CD8-positive, alpha-beta memory T cell (primary cell): ENCODE data around the gene SYTL2. TPM values are rescaled to one million over a fixed set of nuclear protein-coding genes. Genes with fewer than 3 reads are reported as not detected.

Experiments
- CTCF ChIA-PET: fragments of 350-600 bp; sonication (Branson Sonifier 250); formaldehyde crosslinking; loops from one replicate; lab custom pipeline; 2021; ENCODE audit warnings: antibody characterized with exemption; lab: Charles Lee
- POLR2A ChIA-PET: fragments of 350-600 bp; sonication (Branson Sonifier 250); formaldehyde crosslinking; loops from one replicate; lab custom pipeline; 2021; ENCODE audit warnings: antibody characterized with exemption; lab: Charles Lee
- DNase-seq, 5 donors: peaks; one replicate each; pipeline versions ENCODE4 v3.0.0 to v3.0.0-alpha.2; 2020 to 2022; ENCODE audit warnings: mixed read lengths in 1 of 5
- H3K27ac ChIP-seq: one replicate; pipeline ENCODE4 v1.7.0; 2013; ENCODE audit warnings: low read depth, mild to moderate bottlenecking, low read length, moderate library complexity
- H3K27me3 ChIP-seq: 2 replicates; pipeline ENCODE4 v1.7.0; 2013; ENCODE audit warnings: low read length, mild to moderate bottlenecking; ENCODE audit not compliant: insufficient read depth, poor library complexity, severe bottlenecking
- H3K36me3 ChIP-seq: 2 replicates; pipeline ENCODE4 v1.7.0; 2013; ENCODE audit warnings: mild to moderate bottlenecking, low read length, moderate library complexity; ENCODE audit not compliant: insufficient read depth
- H3K4me1 ChIP-seq: 2 replicates; pipeline ENCODE4 v1.7.0; 2013; ENCODE audit warnings: mild to moderate bottlenecking, low read length, moderate library complexity; ENCODE audit not compliant: insufficient read depth
- H3K4me3 ChIP-seq: 2 replicates; pipeline ENCODE4 v1.7.0; 2013; ENCODE audit warnings: mild to moderate bottlenecking, low read length
- H3K9me3 ChIP-seq: 2 replicates; pipeline ENCODE4 v1.7.0; 2013; ENCODE audit warnings: mild to moderate bottlenecking, low read length
- H3K27ac Mint-ChIP-seq, 8 donors: one replicate each; pipeline ENCODE4 v1.8.0; 2020 to 2021; ENCODE audit warnings: mixed read lengths in 8 of 8, mild to moderate bottlenecking in 6 of 8, inconsistent platforms in 3 of 8, moderate library complexity in 3 of 8
- H3K27me3 Mint-ChIP-seq, 2 donors: one replicate each; pipeline ENCODE4 v1.8.0; 2020 to 2021; ENCODE audit warnings: mixed read lengths in 2 of 2, mild to moderate bottlenecking in 1 of 2, moderate library complexity in 1 of 2
- H3K36me3 Mint-ChIP-seq, 3 donors: one replicate each; pipeline ENCODE4 v1.8.0; 2020 to 2021; ENCODE audit warnings: mixed read lengths in 3 of 3, inconsistent platforms in 1 of 3, mild to moderate bottlenecking in 1 of 3
- H3K4me1 Mint-ChIP-seq, 3 donors: one replicate each; pipeline ENCODE4 v1.8.0; 2020 to 2021; ENCODE audit warnings: mixed read lengths in 3 of 3, inconsistent platforms in 1 of 3, mild to moderate bottlenecking in 1 of 3
- H3K4me3 Mint-ChIP-seq, 7 donors: one replicate each; pipeline ENCODE4 v1.8.0; 2020 to 2021; ENCODE audit warnings: mixed read lengths in 7 of 7, mild to moderate bottlenecking in 6 of 7, moderate library complexity in 4 of 7, inconsistent platforms in 2 of 7
- H3K9me3 Mint-ChIP-seq, 5 donors: one replicate each; pipeline ENCODE4 v1.8.0; 2020 to 2022; ENCODE audit warnings: mixed read lengths in 5 of 5, mild to moderate bottlenecking in 3 of 5, moderate library complexity in 2 of 5, inconsistent platforms in 1 of 5
- polyA plus RNA-seq: library from polyadenylated mRNA; unstranded; fragments of 300-500 nt; fragmentation: Illumina TruSeq; gene quantifications from one replicate; pipeline ENCODE4 v1.2.3, GENCODE V29; 2021
- total RNA-seq, 2 experiments: library from RNA; stranded (reverse); gene quantifications; one replicate each; pipeline ENCODE4 v1.2.3, GENCODE V29; 2021

SYTL2 gene
- total and polyA plus RNA-seq, 3 experiments from 2014 or later: 12.4 to 52.3 (median 13.2) TPM

- CTCF ChIA-PET: interaction anchor here (1.4 to 2.5 kb wide), 3 partner anchors 10 to 41 kb away, joined by 3 to 9 read pairs (median 6); partner anchors contain the start of gene CCDC83
- Mint-ChIP-seq H3K4me3 (peak overlapping the region in 3 of 7 donors; percentile 41 to 62 (median 42)), H3K9me3 (no peaks in the 10 kb centered on the region), H3K4me1 (peaks cover 30 to 43% (median 40%) of the 10 kb centered on the region in 3 donors), H3K36me3 (peaks cover 0 to 7% (median 0%) of the 10 kb centered on the region in 3 donors), H3K27ac (peak overlapping the region in 2 of 8 donors; percentile 34 to 84), H3K27me3 (no peaks in the 10 kb centered on the region)
- Histone ChIP-seq H3K27me3 (no peaks in the 10 kb centered on the region), H3K36me3 (no peaks in the 10 kb centered on the region), H3K9me3 (no peaks in the 10 kb centered on the region), H3K27ac (no peak overlapping the region), H3K4me3 (no peak overlapping the region), H3K4me1 (peaks cover 23% of the 10 kb centered on the region)
- POLR2A ChIA-PET: interaction anchor here (0.6 to 1.7 kb wide), 2 partner anchors 11 to 165 kb away, joined by 4 to 7 read pairs; no protein-coding TSS in a partner anchor
- DNase-seq: no peak
These were observed 2.8 kb upstream of the SYTL2 start for GRCh38 chr11:85813721-85814120.

GRCh38 chr11:85811624-85812023 is 683 bp upstream of the SYTL2 start:
- H3K4me3 ChIP-seq: peak overlapping the region; percentile 65
- Mint-ChIP-seq H3K4me3 (peak overlapping the region; percentile 92 to 97 (median 94)), H3K36me3 (peaks cover 0 to 7% (median 0%) of the 10 kb centered on the region in 3 donors), H3K27me3 (no peaks in the 10 kb centered on the region), H3K9me3 (no peaks in the 10 kb centered on the region), H3K4me1 (peaks cover 41 to 58% (median 56%) of the 10 kb centered on the region in 3 donors), H3K27ac (peak overlapping the region; percentile 75 to 97 (median 94))
- no peaks in the 10 kb centered on the region for H3K36me3 ChIP-seq
- ChIA-PET POLR2A (interaction anchor here (0.9 to 1.0 kb wide), 2 partner anchors 13 to 14 kb away, joined by 3 read pairs; no protein-coding TSS in a partner anchor), CTCF (interaction anchor here (1.0 to 1.1 kb wide), 2 partner anchors 12 to 117 kb away, joined by 3 read pairs; no protein-coding TSS in a partner anchor)
- no peak overlapping the region for H3K27ac ChIP-seq
- no peaks in the 10 kb centered on the region for H3K9me3 ChIP-seq
- H3K4me1 ChIP-seq: peaks cover 26% of the 10 kb centered on the region
- no peak for DNase-seq
- H3K27me3 ChIP-seq: no peaks in the 10 kb centered on the region

- Mint-ChIP-seq H3K36me3 (peaks cover 0 to 7% (median 2%) of the 10 kb centered on the region in 3 donors), H3K27me3 (peaks cover 0 to 1% of the 10 kb centered on the region in 2 donors), H3K27ac (peak overlapping the region; percentile 86 to 98 (median 96)), H3K4me3 (peak overlapping the region; percentile 93 to 97 (median 94)), H3K9me3 (no peaks in the 10 kb centered on the region), H3K4me1 (peaks cover 50 to 69% (median 65%) of the 10 kb centered on the region in 3 donors)
- H3K36me3 ChIP-seq: no peaks in the 10 kb centered on the region
- H3K9me3 ChIP-seq: no peaks in the 10 kb centered on the region
- DNase-seq: no peak
- H3K27me3 ChIP-seq: no peaks in the 10 kb centered on the region
- ChIA-PET CTCF (interaction anchor here (0.7 to 2.5 kb wide), 9 partner anchors 9 to 118 kb away, joined by 3 to 11 read pairs (median 7); partner anchors contain the start of gene CCDC83), POLR2A (interaction anchor here (0.6 to 1.4 kb wide), 5 partner anchors 13 to 163 kb away, joined by 3 to 5 read pairs (median 4); partner anchors contain the start of gene TMEM126A)
- H3K4me1 ChIP-seq: peaks cover 26% of the 10 kb centered on the region
- H3K27ac ChIP-seq: peak overlapping the region; percentile 51
- H3K4me3 ChIP-seq: peak overlapping the region; percentile 77
These were observed 445 bp downstream of the SYTL2 start for GRCh38 chr11:85810521-85810870.

- CTCF ChIA-PET: interaction anchor here (0.7 to 2.5 kb wide), 10 partner anchors 9 to 117 kb away, joined by 3 to 11 read pairs (median 6); partner anchors contain the start of gene CCDC83
These were observed 1.1 kb downstream of the SYTL2 start for GRCh38 chr11:85809863-85810262.

GRCh38 chr11:85809191-85809590 is 1.8 kb downstream of the SYTL2 start:
- peak in 3 of 5 donors; percentile 3 to 55 (median 40) for DNase-seq
- Mint-ChIP-seq H3K36me3 (peaks cover 0 to 7% (median 5%) of the 10 kb centered on the region in 3 donors), H3K27ac (peak overlapping the region; percentile 86 to 98 (median 96)), H3K4me1 (peaks cover 63 to 80% (median 76%) of the 10 kb centered on the region in 3 donors), H3K4me3 (peak overlapping the region; percentile 93 to 97 (median 94)), H3K9me3 (no peaks in the 10 kb centered on the region), H3K27me3 (peaks cover 0 to 1% of the 10 kb centered on the region in 2 donors)
- Histone ChIP-seq H3K4me1 (peaks cover 26% of the 10 kb centered on the region), H3K27me3 (no peaks in the 10 kb centered on the region), H3K4me3 (peak overlapping the region; percentile 77), H3K9me3 (no peaks in the 10 kb centered on the region), H3K36me3 (no peaks in the 10 kb centered on the region), H3K27ac (no peak overlapping the region)
- ChIA-PET POLR2A (interaction anchor here (0.8 to 1.4 kb wide), 3 partner anchors 15 to 181 kb away, joined by 4 to 7 read pairs (median 4); partner anchors contain the start of gene TMEM126B), CTCF (interaction anchor here (0.7 to 2.5 kb wide), 9 partner anchors 8 to 117 kb away, joined by 3 to 11 read pairs (median 7); partner anchors contain the start of gene CCDC83)

More at GRCh38 chr11:85809863-85810262, 1.1 kb downstream of the SYTL2 start:
- Histone ChIP-seq H3K36me3 (no peaks in the 10 kb centered on the region), H3K27me3 (no peaks in the 10 kb centered on the region), H3K4me3 (peak overlapping the region; percentile 77), H3K9me3 (no peaks in the 10 kb centered on the region), H3K27ac (peak overlapping the region; percentile 51), H3K4me1 (peaks cover 26% of the 10 kb centered on the region)
- Mint-ChIP-seq H3K4me3 (peak overlapping the region; percentile 93 to 97 (median 94)), H3K9me3 (no peaks in the 10 kb centered on the region), H3K4me1 (peaks cover 57 to 73% (median 69%) of the 10 kb centered on the region in 3 donors), H3K27ac (peak overlapping the region; percentile 86 to 98 (median 96)), H3K36me3 (peaks cover 0 to 7% (median 2%) of the 10 kb centered on the region in 3 donors), H3K27me3 (peaks cover 0 to 1% of the 10 kb centered on the region in 2 donors)
- POLR2A ChIA-PET: interaction anchor here (0.8 to 1.4 kb wide), 4 partner anchors 14 to 182 kb away, joined by 3 to 7 read pairs (median 4); partner anchors contain the start of genes TMEM126A and TMEM126B
- peak; percentile 18 to 63 (median 24) for DNase-seq

GRCh38 chr11:85806876-85807275 is 4.1 kb downstream of the SYTL2 start:
- DNase-seq: no peak
- ChIA-PET POLR2A (no interaction called here), CTCF (no interaction called here)
- H3K36me3 Mint-ChIP-seq: peaks cover 0 to 12% (median 12%) of the 10 kb centered on the region in 3 donors
- no peak overlapping the region for H3K4me3 ChIP-seq
- H3K4me1 ChIP-seq: peaks cover 26% of the 10 kb centered on the region
- no peaks in the 10 kb centered on the region for H3K9me3 Mint-ChIP-seq
- no peaks in the 10 kb centered on the region for H3K27me3 ChIP-seq
- H3K27ac ChIP-seq: no peak overlapping the region
- peak overlapping the region in 2 of 7 donors; percentile 10 to 51 for H3K4me3 Mint-ChIP-seq
- peaks cover 68 to 83% (median 81%) of the 10 kb centered on the region in 3 donors for H3K4me1 Mint-ChIP-seq
- peaks cover 0 to 1% of the 10 kb centered on the region in 2 donors for H3K27me3 Mint-ChIP-seq
- H3K27ac Mint-ChIP-seq: peak overlapping the region in 3 of 8 donors; percentile 14 to 43 (median 24)
- H3K36me3 ChIP-seq: no peaks in the 10 kb centered on the region
- no peaks in the 10 kb centered on the region for H3K9me3 ChIP-seq

- Histone ChIP-seq H3K9me3 (no peaks in the 10 kb centered on the region), H3K4me3 (no peak overlapping the region), H3K27ac (no peak overlapping the region), H3K36me3 (no peaks in the 10 kb centered on the region), H3K27me3 (no peaks in the 10 kb centered on the region), H3K4me1 (peaks cover 21% of the 10 kb centered on the region)
- ChIA-PET CTCF (no interaction called here), POLR2A (no interaction called here)
- H3K4me3 Mint-ChIP-seq: no peak overlapping the region
- H3K36me3 Mint-ChIP-seq: peaks cover 6 to 15% (median 14%) of the 10 kb centered on the region in 3 donors
- DNase-seq: no peak
- H3K27ac Mint-ChIP-seq: peak overlapping the region in 4 of 8 donors; percentile 23 to 75 (median 65)
- no peaks in the 10 kb centered on the region for H3K9me3 Mint-ChIP-seq
- H3K27me3 Mint-ChIP-seq: peaks cover 0 to 1% of the 10 kb centered on the region in 2 donors
- H3K4me1 Mint-ChIP-seq: peaks cover 68 to 85% (median 82%) of the 10 kb centered on the region in 3 donors
These were observed 4.9 kb downstream of the SYTL2 start for GRCh38 chr11:85806016-85806415.
